GM11168 (cell line): Measurements from ENCODE around the gene BAHD1.
"Not testable (repeated sequence)": the region's sequence is repeated elsewhere in the genome, so short reads cannot be mapped to it uniquely, and the experiment has no call there.

Experiments used
- in situ Hi-C: fragments of 300-500 bp; cut with MboI; formaldehyde crosslinking; loops from one replicate; pipeline ENCODE4 v1.12.0; 2022; ENCODE audit warnings: low sequenced_read_pairs; ENCODE audit not compliant: unreplicated experiment

BAHD1 gene

GRCh38 chr15:40441565-40442531 is 1.1 kb downstream of the BAHD1 start:
- in situ Hi-C loops = no loop called here

- in situ Hi-C loops = no loop called here
These were observed 2.5 kb downstream of the BAHD1 start for GRCh38 chr15:40443255-40443654.

- in situ Hi-C loops = no loop called here
These were observed 3.1 kb downstream of the BAHD1 start for GRCh38 chr15:40443846-40444245.

GRCh38 chr15:40444736-40445135 is 4.0 kb downstream of the BAHD1 start:
- in situ Hi-C loops = no loop called here

- in situ Hi-C loops = no loop called here
These were observed 4.7 kb downstream of the BAHD1 start for GRCh38 chr15:40445421-40445922.

GRCh38 chr15:40446144-40446543 is 5.4 kb downstream of the BAHD1 start:
- in situ Hi-C loops = no loop called here

- in situ Hi-C loops = no loop called here
These were observed 7.6 kb downstream of the BAHD1 start for GRCh38 chr15:40448354-40448753.

GRCh38 chr15:40449275-40449674 is 8.5 kb downstream of the BAHD1 start:
- in situ Hi-C loops = no loop called here

GRCh38 chr15:40450047-40450446 is 9.3 kb downstream of the BAHD1 start:
- in situ Hi-C loops = no loop called here

- in situ Hi-C loops = no loop called here
These were observed 10.9 kb downstream of the BAHD1 start for GRCh38 chr15:40451527-40452158.

GRCh38 chr15:40452296-40453090 is 11.7 kb downstream of the BAHD1 start:
- in situ Hi-C loops = no loop called here

- in situ Hi-C loops = not testable (repeated sequence)
These were observed 13.2 kb downstream of the BAHD1 start for GRCh38 chr15:40453941-40454340.

- in situ Hi-C loops = no loop called here
These were observed 14.2 kb downstream of the BAHD1 start for GRCh38 chr15:40454904-40455391.

GRCh38 chr15:40456299-40456712 is 15.6 kb downstream of the BAHD1 start:
- in situ Hi-C loops = no loop called here

GRCh38 chr15:40456738-40457137 is 16.0 kb downstream of the BAHD1 start:
- in situ Hi-C loops = no loop called here

- in situ Hi-C loops = no loop called here
These were observed 18.0 kb downstream of the BAHD1 start for GRCh38 chr15:40458495-40459371.

- in situ Hi-C loops = no loop called here
These were observed 18.8 kb downstream of the BAHD1 start for GRCh38 chr15:40459391-40460015.

GRCh38 chr15:40460404-40460803 is 19.7 kb downstream of the BAHD1 start:
- in situ Hi-C loops = no loop called here

GRCh38 chr15:40461958-40462357 is 21.2 kb downstream of the BAHD1 start:
- in situ Hi-C loops = no loop called here
